H1 (cell line): ENCODE results near the gene ECT2L. TPM values are rescaled to one million over a fixed set of nuclear protein-coding genes. Genes with fewer than 3 reads are reported as not detected.

Experiments used
- CTCF ChIA-PET: fragments of 300-600 bp; sonication (Branson Sonifier 250); formaldehyde crosslinking; loops from one replicate; lab custom pipeline; 2021; ENCODE audit not compliant: partially characterized antibody; lab: Charles Lee
- POLR2A ChIA-PET: fragments of 300-600 bp; sonication (Branson Sonifier 250); formaldehyde crosslinking; loops from one replicate; lab custom pipeline; 2021; ENCODE audit warnings: inconsistent platforms; ENCODE audit not compliant: partially characterized antibody; lab: Charles Lee
- DNase-seq, 2 experiments: peaks; one replicate each; pipeline versions ENCODE4 v3.0.0 to v3.0.0-alpha.2; 2010 to 2022; ENCODE audit warnings: low spot score in 2 of 2, low read depth in 1 of 2, mixed read lengths in 1 of 2
- FAIRE-seq: peaks from 2 replicates; lab custom pipeline; 2011; peaks lifted over from hg19 to GRCh38; lab: Jason Lieb, UNC
- H2AFZ ChIP-seq: 2 replicates; pipeline ENCODE4 v1.8.1; 2012; ENCODE audit warnings: low read length, inconsistent platforms
- H2AK5ac ChIP-seq: 2 replicates; pipeline ENCODE4 v1.6.1; 2013; ENCODE audit warnings: low read depth, low read length
- H2BK120ac ChIP-seq: replicated peaks from 2 replicates; pipeline ENCODE3; 2013; ENCODE audit warnings: low read depth, low read length, inconsistent platforms
- H2BK12ac ChIP-seq: 2 replicates; pipeline ENCODE4 v1.6.1; 2013; ENCODE audit warnings: low read depth, low read length
- H2BK15ac ChIP-seq: 2 replicates; pipeline ENCODE4 v1.6.1; 2013; ENCODE audit warnings: low read length
- H2BK20ac ChIP-seq: 2 replicates; pipeline ENCODE4 v1.6.1; 2013; ENCODE audit warnings: low read length
- H2BK5ac ChIP-seq: 2 replicates; pipeline ENCODE4 v1.6.1; 2013; ENCODE audit warnings: low read depth, low read length
- H3K14ac ChIP-seq: 2 replicates; pipeline ENCODE4 v1.6.1; 2013; ENCODE audit warnings: inconsistent platforms; ENCODE audit not compliant: insufficient read length
- H3K18ac ChIP-seq: 2 replicates; pipeline ENCODE4 v1.6.1; 2013; ENCODE audit warnings: low read length; ENCODE audit errors: extremely low read depth
- H3K23ac ChIP-seq: 2 replicates; pipeline ENCODE4 v1.6.1; 2013; ENCODE audit warnings: inconsistent platforms; ENCODE audit not compliant: insufficient read length
- H3K23me2 ChIP-seq: 2 replicates; pipeline ENCODE4 v1.6.1; 2013; ENCODE audit warnings: low read depth, low read length
- H3K27ac ChIP-seq: 2 replicates; pipeline ENCODE4 v1.6.1; 2011; ENCODE audit warnings: low read depth, low read length, inconsistent platforms
- H3K27me3 ChIP-seq, 4 experiments: replicated peaks in 1 of 4; 1 replicate in 1 of 4; 2 replicates in 3 of 4; pipeline versions ENCODE4 v1.6.1 to v1.8.1; 2011 to 2013; ENCODE audit warnings: low read length in 3 of 4, mild to moderate bottlenecking in 3 of 4, inconsistent platforms in 2 of 4, mixed read lengths in 2 of 4, moderate library complexity in 1 of 4; ENCODE audit not compliant: control insufficient read depth in 3 of 4, insufficient read depth in 3 of 4; ENCODE audit errors: extremely low read depth in 1 of 4
- H3K36me3 ChIP-seq, 4 experiments: 2 replicates each; pipeline versions ENCODE4 v1.6.1 to v1.8.1; 2011 to 2013; ENCODE audit warnings: mild to moderate bottlenecking in 4 of 4, low read length in 3 of 4, moderate library complexity in 2 of 4, control low read depth in 1 of 4, inconsistent platforms in 1 of 4; ENCODE audit not compliant: insufficient read depth in 4 of 4, control insufficient read depth in 2 of 4
- H3K4ac ChIP-seq: replicated peaks from 2 replicates; pipeline ENCODE3; 2013; ENCODE audit warnings: low read length, low read depth, mixed read lengths, inconsistent platforms; ENCODE audit not compliant: insufficient read length
- H3K4me1 ChIP-seq, 4 experiments: replicated peaks in 1 of 4; 1 replicate in 1 of 4; 2 replicates in 3 of 4; pipeline versions ENCODE4 v1.6.1 to v1.8.1; 2011 to 2013; ENCODE audit warnings: low read length in 3 of 4, inconsistent platforms in 2 of 4, mixed read lengths in 1 of 4; ENCODE audit not compliant: insufficient read depth in 4 of 4, control insufficient read depth in 3 of 4
- H3K4me2 ChIP-seq, 2 experiments: 2 replicates each; pipeline versions ENCODE4 v1.6.1 to v1.8.1; 2011 to 2013; ENCODE audit warnings: low read depth in 2 of 2, low read length in 2 of 2, control low read depth in 1 of 2, inconsistent platforms in 1 of 2, mild to moderate bottlenecking in 1 of 2; ENCODE audit not compliant: insufficient read depth in 1 of 2
- H3K4me3 ChIP-seq, 4 experiments: fragments of 200-600, 300-600 bp in 1 of 4; sonication (generic), shearing (Covaris generic), sonication (Bioruptor Twin) in 1 of 4; 2 replicates each; pipeline versions ENCODE4 v1.5.1 to v1.8.1; 2011 to 2016; ENCODE audit warnings: low read length in 4 of 4, low read depth in 3 of 4, control low read depth in 2 of 4, inconsistent platforms in 2 of 4, mild to moderate bottlenecking in 2 of 4, mixed read lengths in 1 of 4, moderate library complexity in 1 of 4; ENCODE audit not compliant: insufficient read depth in 2 of 4; ENCODE audit errors: extremely low read depth in 1 of 4
- H3K56ac ChIP-seq: replicated peaks from 2 replicates; pipeline ENCODE3; 2013; ENCODE audit warnings: low read depth, mild to moderate bottlenecking, mixed read lengths, low read length, inconsistent platforms; ENCODE audit not compliant: insufficient read length
- H3K79me1 ChIP-seq: 2 replicates; pipeline ENCODE4 v1.6.1; 2013; ENCODE audit warnings: low read depth, low read length, control low read depth
- H3K79me2 ChIP-seq, 2 experiments: 2 replicates each; pipeline versions ENCODE4 v1.6.1 to v1.8.1; 2012 to 2013; ENCODE audit warnings: low read length in 2 of 2, mild to moderate bottlenecking in 2 of 2, inconsistent platforms in 1 of 2; ENCODE audit not compliant: insufficient read depth in 2 of 2, control insufficient read depth in 1 of 2
- H3K9ac ChIP-seq, 4 experiments: replicated peaks in 1 of 4; 1 replicate in 1 of 4; 2 replicates in 3 of 4; pipeline versions ENCODE4 v1.6.1 to v1.8.1; 2011 to 2013; ENCODE audit warnings: low read depth in 3 of 4, low read length in 3 of 4, control low read depth in 2 of 4, mild to moderate bottlenecking in 2 of 4, moderate library complexity in 2 of 4, inconsistent platforms in 1 of 4; ENCODE audit errors: extremely low read depth in 1 of 4
- H3K9me3 ChIP-seq, 2 experiments: 2 replicates each; pipeline versions ENCODE4 v1.6.1 to v1.8.1; 2012 to 2013; ENCODE audit warnings: mild to moderate bottlenecking in 2 of 2, moderate library complexity in 2 of 2, control low read depth in 1 of 2, inconsistent platforms in 1 of 2, low read depth in 1 of 2, low read length in 1 of 2, mixed read lengths in 1 of 2; ENCODE audit not compliant: insufficient read depth in 2 of 2
- H4K20me1 ChIP-seq, 2 experiments: replicated peaks in 1 of 2; 2 replicates each; pipeline versions ENCODE3 to v1.8.1; 2011 to 2013; ENCODE audit warnings: inconsistent platforms in 2 of 2, low read length in 2 of 2, mild to moderate bottlenecking in 1 of 2; ENCODE audit not compliant: insufficient read depth in 2 of 2, control insufficient read depth in 1 of 2
- H4K5ac ChIP-seq: 2 replicates; pipeline ENCODE4 v1.6.1; 2013; ENCODE audit warnings: low read length, low read depth, mixed read lengths, inconsistent platforms; ENCODE audit not compliant: insufficient read length
- H4K8ac ChIP-seq: 2 replicates; pipeline ENCODE4 v1.8.0; 2013; ENCODE audit warnings: mild to moderate bottlenecking, moderate library complexity, low read length, inconsistent platforms; ENCODE audit not compliant: insufficient read depth; ENCODE audit errors: extremely low read depth
- H4K91ac ChIP-seq: replicated peaks from 2 replicates; pipeline ENCODE3; 2013; ENCODE audit warnings: low read length, mixed read lengths, inconsistent platforms; ENCODE audit not compliant: insufficient read length
- HDAC6 ChIP-seq: IDR thresholded peaks from one replicate; pipeline ENCODE4 v1.7.1; 2012; ENCODE audit warnings: low read depth, mild to moderate bottlenecking, inconsistent platforms, low read length, moderate library complexity
- YY1 ChIP-seq: IDR thresholded peaks from 2 replicates; pipeline ENCODE4 v1.6.1; 2011; ENCODE audit warnings: low read depth, mild to moderate bottlenecking, low read length
- WGBS, 2 experiments: shearing (Covaris generic) in 1 of 2; methylation state at CpG; one replicate each; pipeline versions ENCODE4 v1.1.6 to v1.1.7; 2013 to 2015; ENCODE audit warnings: low lambda C conversion rate in 2 of 2, mixed read lengths in 2 of 2, inconsistent platforms in 1 of 2, low coverage in 1 of 2, missing lambda C conversion rate in 1 of 2; ENCODE audit not compliant: insufficient replicate concordance in 2 of 2, insufficient coverage in 1 of 2, insufficient read length in 1 of 2; ENCODE audit errors: extremely low coverage in 1 of 2, missing lambda C conversion rate in 1 of 2; 5-methylcytosine and 5-hydroxymethylcytosine counted together
- polyA plus RNA-seq, 7 experiments: library from polyadenylated mRNA; depleted of rRNA in 3 of 7; stranded (reverse) in 5 of 7; unstranded in 2 of 7; fragments of >200 nt in 5 of 7; fragments of 200-250 nt in 2 of 7; gene quantifications; 1 replicate in 5 of 7; 2 replicates in 1 of 7; 4 replicates in 1 of 7; pipeline versions ENCODE4 v1.2.1 to v1.2.3, GENCODE V29; 2011 to 2013; ENCODE audit warnings: missing spikeins in 2 of 7, mixed read lengths in 2 of 7
- total RNA-seq: library from RNA; stranded (reverse); fragmentation: NEBNext Ultra II Directional; extraction: Animal tissue kit (Norgen Biotek cat#: 25700); gene quantifications from 2 replicates; pipeline ENCODE4 v1.2.1, GENCODE V29; 2021
- TF ChIP-seq, protein P1 (sequence below): IDR thresholded peaks from 2 replicates; pipeline ENCODE4 v1.6.1; 2012; ENCODE audit warnings: low read length, inconsistent platforms

The ECT2L gene
- total and polyA plus RNA-seq, 2 of the 8 experiments (the other 6 are each of a cell fraction or from before 2014, with no cell fraction given), result not detected

DNA sequence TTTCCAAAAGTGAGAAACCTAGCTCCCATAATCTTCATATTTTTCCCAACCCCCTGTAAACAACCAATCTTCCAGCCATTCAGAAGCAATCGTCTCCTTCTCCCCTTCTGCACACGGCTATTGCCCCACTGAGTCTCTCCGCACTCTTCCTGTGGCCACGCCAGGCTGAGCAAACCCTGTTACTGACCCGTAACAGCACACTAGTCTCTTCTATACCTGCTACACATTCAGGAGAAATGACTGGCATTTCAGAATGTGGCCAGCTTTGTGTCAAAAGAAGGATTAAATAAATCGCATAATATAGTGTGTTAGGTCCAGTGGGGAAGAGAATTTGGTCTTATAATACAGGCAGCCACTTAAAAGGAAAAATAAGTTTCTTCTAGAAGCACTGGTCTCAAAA is 41.4 kb downstream of the ECT2L start:
- Histone ChIP-seq H3K56ac (no peak overlapping the region), H3K9me3 (no peaks in the 10 kb centered on the region), H2AFZ (no peak overlapping the region), H3K79me2 (no peaks in the 10 kb centered on the region), H4K91ac (no peak overlapping the region), H3K4ac (no peak overlapping the region), H3K14ac (no peak overlapping the region), H3K23me2 (peaks cover 2% of the 10 kb centered on the region; the same call in 1 of the 2 replicates), H3K23ac (no peak overlapping the region), H4K5ac (no peak overlapping the region), H3K36me3 (no peaks in the 10 kb centered on the region; a peak in 1 of 8 replicates), H2BK15ac (no peak overlapping the region), H3K4me1 (no peaks in the 10 kb centered on the region), H3K79me1 (no peaks in the 10 kb centered on the region), H3K18ac (no peak overlapping the region), H3K27ac (no peak overlapping the region), H2BK20ac (no peak overlapping the region), H3K9ac (no peak overlapping the region), H3K27me3 (no peaks in the 10 kb centered on the region), H4K20me1 (no peaks in the 10 kb centered on the region), H2BK120ac (no peak overlapping the region), H2AK5ac (no peak overlapping the region), H3K4me2 (no peak overlapping the region), H4K8ac (no peak overlapping the region), H2BK12ac (no peak overlapping the region), H3K4me3 (no peak overlapping the region), H2BK5ac (no peak overlapping the region)
- POLR2A ChIA-PET, result no interaction called here
- FAIRE-seq (no peak), DNase-seq (no peak)
- CTCF ChIA-PET, result interaction anchor here (0.6 kb wide), 1 partner anchor 185 kb away, joined by 3 read pairs; no protein-coding TSS in a partner anchor
- WGBS, 2 experiments, result 85% methylated on average over 6 of the region's 6 CpGs; no CpG with 5 or more reads in 1 of the 2 experiments
- no peak for TF ChIP-seq HDAC6
- TF ChIP-seq YY1, result no peak
- TF ChIP-seq, protein P1, sequence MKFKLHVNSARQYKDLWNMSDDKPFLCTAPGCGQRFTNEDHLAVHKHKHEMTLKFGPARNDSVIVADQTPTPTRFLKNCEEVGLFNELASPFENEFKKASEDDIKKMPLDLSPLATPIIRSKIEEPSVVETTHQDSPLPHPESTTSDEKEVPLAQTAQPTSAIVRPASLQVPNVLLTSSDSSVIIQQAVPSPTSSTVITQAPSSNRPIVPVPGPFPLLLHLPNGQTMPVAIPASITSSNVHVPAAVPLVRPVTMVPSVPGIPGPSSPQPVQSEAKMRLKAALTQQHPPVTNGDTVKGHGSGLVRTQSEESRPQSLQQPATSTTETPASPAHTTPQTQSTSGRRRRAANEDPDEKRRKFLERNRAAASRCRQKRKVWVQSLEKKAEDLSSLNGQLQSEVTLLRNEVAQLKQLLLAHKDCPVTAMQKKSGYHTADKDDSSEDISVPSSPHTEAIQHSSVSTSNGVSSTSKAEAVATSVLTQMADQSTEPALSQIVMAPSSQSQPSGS, result no peak
